ENCODE measurements around the gene PLG. TPM values are rescaled to one million over a fixed set of nuclear protein-coding genes. Genes with fewer than 3 reads are reported as not detected.

Gene PLG
- total RNA-seq, 4 donors from 2014 or later: not detected

GRCh38 chr6:160789263-160790027 lies 87.4 kb downstream of the PLG start:
- no peaks in the 10 kb centered on the region for H3K9me3 ChIP-seq
- no peak overlapping the region for H3K4me3 ChIP-seq
- no peaks in the 10 kb centered on the region for H3K4me1 ChIP-seq
- no peak overlapping the region for H3K27ac ChIP-seq
- no peaks in the 10 kb centered on the region for H3K36me3 ChIP-seq
- TF ChIP-seq CTCF (IDR thresholded peaks at IDR 0.05) (no peak), POLR2A (IDR thresholded peaks at IDR 0.05) (no peak)
- intact Hi-C loops (cut with DNase I; ENCODE audit: low total_unique reads): no loop called here
- H3K27me3 ChIP-seq: no peaks in the 10 kb centered on the region
- no peak for DNase-seq

- no peaks in the 10 kb centered on the region for H3K4me1 ChIP-seq
- no peaks in the 10 kb centered on the region for H3K36me3 ChIP-seq
- H3K9me3 ChIP-seq: no peaks in the 10 kb centered on the region
- H3K27me3 ChIP-seq: no peaks in the 10 kb centered on the region
- intact Hi-C loops (cut with DNase I; ENCODE audit: low total_unique reads): no loop called here
- TF ChIP-seq CTCF (IDR thresholded peaks at IDR 0.05) (no peak), POLR2A (IDR thresholded peaks at IDR 0.05) (no peak)
- no peak overlapping the region for H3K4me3 ChIP-seq
- H3K27ac ChIP-seq: no peak overlapping the region
- no peak for DNase-seq
Measured at GRCh38 chr6:160790028-160790792, 88.2 kb downstream of the PLG start.

GRCh38 chr6:160791459-160791858 lies 89.4 kb downstream of the PLG start:
- TF ChIP-seq POLR2A (IDR thresholded peaks at IDR 0.05) (no peak), CTCF (IDR thresholded peaks at IDR 0.05) (no peak)
- DNase-seq: no peak
- Histone ChIP-seq H3K9me3 (no peaks in the 10 kb centered on the region), H3K36me3 (no peaks in the 10 kb centered on the region), H3K27me3 (no peaks in the 10 kb centered on the region), H3K4me1 (no peaks in the 10 kb centered on the region), H3K4me3 (no peak overlapping the region), H3K27ac (no peak overlapping the region)
- intact Hi-C loops (cut with DNase I; ENCODE audit: low total_unique reads): no loop called here

- Histone ChIP-seq H3K36me3 (no peaks in the 10 kb centered on the region), H3K4me3 (no peak overlapping the region), H3K27me3 (no peaks in the 10 kb centered on the region), H3K9me3 (no peaks in the 10 kb centered on the region), H3K27ac (peak overlapping the region in 1 of 2 donors; percentile 9), H3K4me1 (no peaks in the 10 kb centered on the region)
- DNase-seq: no peak
- no peak for TF ChIP-seq CTCF (IDR thresholded peaks at IDR 0.05)
- TF ChIP-seq POLR2A (IDR thresholded peaks at IDR 0.05): no peak
- intact Hi-C loops (cut with DNase I; ENCODE audit: low total_unique reads): no loop called here
Measured at GRCh38 chr6:160791981-160792418, 90.0 kb downstream of the PLG start.

GRCh38 chr6:160792708-160793107 lies 90.7 kb downstream of the PLG start:
- Histone ChIP-seq H3K36me3 (no peaks in the 10 kb centered on the region), H3K4me1 (no peaks in the 10 kb centered on the region), H3K27me3 (no peaks in the 10 kb centered on the region), H3K9me3 (no peaks in the 10 kb centered on the region), H3K27ac (peak overlapping the region; percentile 4 to 9), H3K4me3 (no peak overlapping the region)
- DNase-seq: no peak
- TF ChIP-seq POLR2A (IDR thresholded peaks at IDR 0.05) (no peak), CTCF (IDR thresholded peaks at IDR 0.05) (no peak)
- intact Hi-C loops (cut with DNase I; ENCODE audit: low total_unique reads): no loop called here

Data from uterus (tissue), 4 donors.